Endometrial microvascular endothelial cells (primary cell): Measurements from ENCODE around the gene MPPED2. TPM values are rescaled to one million over a fixed set of nuclear protein-coding genes. Genes with fewer than 3 reads are reported as not detected.

Experiments
- in situ Hi-C: cut with HindIII; loops from 2 replicates; pipeline ENCODE4 v1.10.0; 2017; ENCODE audit warnings: low sequenced_read_pairs, low pct_unique_long_range_greater_than_20kb; ENCODE audit errors: inconsistent ontology term
- total RNA-seq: library from RNA; depleted of rRNA; stranded (reverse); fragments of >200 nt; gene quantifications from one replicate; pipeline ENCODE4 v1.2.3, GENCODE V29; 2015; ENCODE audit errors: inconsistent ontology term

Gene MPPED2
- total RNA-seq, 1 donor from 2014 or later, result not detected

DNA sequence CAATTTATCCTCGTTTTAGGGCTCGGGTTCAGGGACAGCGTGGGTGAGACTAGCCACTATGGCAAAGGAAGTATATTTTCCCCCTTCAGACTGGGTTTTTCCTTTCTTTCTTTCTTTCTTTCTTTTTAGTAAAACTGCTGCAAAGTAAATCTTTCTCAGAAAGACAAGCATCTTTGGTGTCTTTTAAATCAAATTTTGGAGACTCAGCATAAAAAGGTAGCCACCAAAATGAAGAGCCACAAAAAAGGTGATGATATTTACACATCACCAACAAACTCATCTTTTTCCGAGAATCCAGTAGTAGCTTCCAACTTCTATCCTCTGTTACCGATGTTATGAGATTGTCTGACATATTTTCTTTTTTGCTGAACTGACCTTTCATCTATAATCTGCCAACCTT lies 88.6 kb downstream of the MPPED2 start:
- in situ Hi-C loops, result no loop called here

DNA sequence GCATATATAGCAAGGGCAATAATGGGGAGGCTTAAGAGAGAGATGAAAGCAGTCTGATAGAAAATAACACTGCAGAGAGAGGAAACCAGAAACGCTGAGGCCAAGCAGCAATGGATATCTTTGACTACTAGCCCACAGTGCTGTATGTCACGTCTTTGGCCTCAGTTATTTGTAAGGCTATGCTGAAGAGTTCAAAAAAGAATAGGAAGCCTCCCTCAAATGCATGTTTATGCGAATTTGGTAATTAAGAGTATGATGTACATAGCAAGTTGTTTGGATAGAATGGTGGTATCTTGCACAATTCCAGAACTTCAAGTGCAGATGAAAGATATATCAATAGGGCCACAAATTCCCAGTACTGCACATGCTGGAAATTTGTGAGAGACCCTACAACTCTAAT lies 89.2 kb downstream of the MPPED2 start:
- in situ Hi-C loops, result no loop called here

- in situ Hi-C loops, result no loop called here
These were observed 90.7 kb downstream of the MPPED2 start for GRCh38 chr11:30495437-30495836.

DNA sequence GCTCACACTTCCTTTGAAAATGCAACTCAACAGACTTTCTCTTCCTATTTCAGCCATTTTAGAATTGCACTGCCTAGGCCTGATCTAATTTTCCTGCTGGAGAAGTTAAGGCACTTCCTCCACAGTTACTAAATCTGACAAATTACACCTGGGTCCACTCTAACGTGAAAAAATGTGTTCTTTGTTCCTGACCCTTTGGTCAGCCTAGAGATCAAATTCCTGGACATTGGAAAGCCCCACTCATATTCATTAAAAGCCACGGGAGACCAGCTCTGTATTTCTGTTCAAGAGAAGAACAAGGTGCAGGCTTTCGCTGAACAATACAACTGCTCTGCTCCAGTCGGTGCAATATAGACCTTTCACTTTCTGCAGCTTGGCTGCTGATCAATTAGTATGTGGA lies 96.6 kb downstream of the MPPED2 start:
- in situ Hi-C loops, result no loop called here

GRCh38 chr11:30489076-30489475 lies 97.1 kb downstream of the MPPED2 start:
- in situ Hi-C loops, result no loop called here

GRCh38 chr11:30488304-30488998 lies 97.7 kb downstream of the MPPED2 start:
- in situ Hi-C loops, result no loop called here

- in situ Hi-C loops, result no loop called here
These were observed 98.8 kb downstream of the MPPED2 start for GRCh38 chr11:30487200-30487898.

DNA sequence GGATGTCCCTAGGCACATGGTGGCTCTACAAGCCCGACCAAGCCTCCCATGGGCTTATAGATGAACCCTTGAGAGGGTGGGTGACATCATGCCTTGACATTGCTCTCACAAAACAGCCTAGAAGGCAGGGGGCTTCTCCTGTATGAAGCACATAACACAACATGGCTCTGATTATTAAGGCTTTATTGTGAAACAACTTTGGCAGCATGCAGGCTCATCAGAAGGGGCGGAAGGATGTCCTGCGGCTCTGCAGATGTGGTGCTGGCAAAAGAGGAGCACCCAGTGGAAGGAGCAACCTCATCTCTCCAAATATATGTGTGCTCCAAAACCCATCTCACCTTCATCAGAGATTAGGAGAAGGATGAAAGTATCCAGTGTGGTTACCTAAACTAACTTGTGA lies 100.4 kb downstream of the MPPED2 start:
- in situ Hi-C loops, result no loop called here

GRCh38 chr11:30485222-30485621 lies 100.9 kb downstream of the MPPED2 start:
- in situ Hi-C loops, result no loop called here

- in situ Hi-C loops, result no loop called here
These were observed 103.1 kb downstream of the MPPED2 start for GRCh38 chr11:30483056-30483455.

- in situ Hi-C loops, result no loop called here
These were observed 104.4 kb downstream of the MPPED2 start for GRCh38 chr11:30481796-30482195.

DNA sequence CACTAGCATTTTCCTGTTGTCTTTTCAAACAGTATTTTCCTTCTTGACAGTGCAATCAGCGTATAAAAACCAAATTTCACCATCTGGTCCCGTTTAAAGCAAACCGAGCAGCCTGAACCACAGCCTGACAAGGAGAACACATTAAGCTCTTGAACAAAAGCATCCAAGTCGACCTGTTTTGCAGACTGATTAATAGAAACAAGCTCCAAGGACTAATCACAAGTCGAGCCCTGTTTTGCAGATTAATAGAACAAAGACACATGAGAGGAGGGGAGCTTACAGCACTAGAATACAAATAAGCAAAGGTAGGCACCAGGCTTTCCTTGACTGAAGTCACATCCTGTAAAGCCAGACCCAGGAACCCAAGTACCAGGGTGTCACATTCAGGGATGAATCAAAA lies 104.8 kb downstream of the MPPED2 start:
- in situ Hi-C loops, result no loop called here

GRCh38 chr11:30479899-30480298 lies 106.3 kb downstream of the MPPED2 start:
- in situ Hi-C loops, result no loop called here

GRCh38 chr11:30478923-30479322 lies 107.2 kb downstream of the MPPED2 start:
- in situ Hi-C loops, result no loop called here

GRCh38 chr11:30477061-30477460 lies 109.1 kb downstream of the MPPED2 start:
- in situ Hi-C loops, result no loop called here

DNA sequence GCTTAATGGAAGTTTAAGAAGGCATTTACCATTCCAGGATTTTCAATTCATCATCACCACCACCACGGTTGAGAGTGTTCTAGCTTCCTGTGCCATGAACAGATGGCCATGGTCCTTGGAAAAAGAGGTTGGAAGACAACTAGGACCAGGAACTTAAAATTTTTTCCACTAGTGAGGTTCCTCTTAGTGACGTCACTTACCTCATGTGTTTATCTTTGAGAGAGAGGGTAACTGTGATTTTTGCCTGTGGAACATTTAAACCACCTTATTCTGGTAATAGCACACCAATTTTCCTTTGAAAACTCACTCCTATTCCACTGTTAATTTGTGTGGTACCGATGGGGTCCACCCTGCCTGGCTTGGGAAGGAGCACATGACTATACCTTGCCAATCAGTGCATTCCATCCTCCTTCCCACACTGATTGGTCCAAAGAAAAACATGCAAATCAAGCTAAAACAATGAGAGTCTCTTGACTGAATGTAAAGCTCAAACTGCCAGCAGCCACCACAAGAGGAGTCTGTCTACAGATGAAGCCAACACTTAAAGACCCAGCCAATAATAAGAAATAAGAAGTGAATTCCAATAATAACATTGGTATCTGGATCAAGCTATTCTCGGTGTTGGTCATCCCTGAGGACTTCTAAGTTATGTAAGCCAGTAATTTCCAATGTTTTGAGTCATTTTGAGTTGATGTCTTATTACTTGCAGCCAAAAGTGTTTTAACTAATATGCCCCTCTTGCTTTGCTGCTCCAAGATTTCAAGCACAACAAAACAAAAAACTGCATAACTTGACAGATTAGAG lies 111.8 kb downstream of the MPPED2 start:
- in situ Hi-C loops, result no loop called here

DNA sequence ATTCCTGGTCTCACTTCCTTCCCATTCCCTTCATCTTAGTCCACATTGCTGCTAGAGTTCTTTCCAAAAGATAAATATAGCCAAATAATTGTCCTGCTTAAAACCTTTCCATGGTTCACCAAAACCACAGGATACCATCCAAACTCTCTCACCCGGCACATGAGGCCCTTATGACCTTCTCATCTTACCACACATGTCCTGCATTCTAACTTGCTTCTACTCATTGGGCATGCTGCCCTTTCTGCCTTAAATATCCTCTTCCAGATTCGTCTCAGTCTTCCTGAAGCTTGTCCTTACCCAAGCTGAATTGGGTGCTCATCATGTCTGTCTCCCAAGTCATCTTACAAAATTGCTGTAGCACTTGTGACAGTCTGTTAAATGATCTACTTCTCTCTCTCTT lies 114.9 kb downstream of the MPPED2 start:
- in situ Hi-C loops, result no loop called here

- in situ Hi-C loops, result no loop called here
These were observed 117.3 kb downstream of the MPPED2 start for GRCh38 chr11:30468881-30469280.

DNA sequence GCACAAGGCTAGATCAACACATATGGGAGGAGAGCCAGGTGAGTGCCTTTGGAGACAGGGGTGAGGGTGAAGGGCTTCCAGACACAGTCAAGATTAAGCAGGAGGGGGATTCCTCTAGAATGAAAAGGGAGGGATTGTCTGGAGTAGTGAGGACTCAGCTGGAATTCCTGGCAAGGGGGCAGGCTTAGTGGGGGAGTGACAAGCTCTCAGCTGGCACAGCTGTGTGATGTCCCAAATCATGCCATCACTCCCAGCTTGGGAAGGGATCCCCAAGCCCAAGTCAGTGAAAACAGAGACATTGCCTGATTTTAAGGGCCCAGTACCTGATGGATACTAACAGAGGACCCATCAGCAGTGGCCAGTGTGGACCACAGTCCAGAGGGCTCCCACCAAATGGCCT lies 119.0 kb downstream of the MPPED2 start:
- in situ Hi-C loops, result no loop called here

DNA sequence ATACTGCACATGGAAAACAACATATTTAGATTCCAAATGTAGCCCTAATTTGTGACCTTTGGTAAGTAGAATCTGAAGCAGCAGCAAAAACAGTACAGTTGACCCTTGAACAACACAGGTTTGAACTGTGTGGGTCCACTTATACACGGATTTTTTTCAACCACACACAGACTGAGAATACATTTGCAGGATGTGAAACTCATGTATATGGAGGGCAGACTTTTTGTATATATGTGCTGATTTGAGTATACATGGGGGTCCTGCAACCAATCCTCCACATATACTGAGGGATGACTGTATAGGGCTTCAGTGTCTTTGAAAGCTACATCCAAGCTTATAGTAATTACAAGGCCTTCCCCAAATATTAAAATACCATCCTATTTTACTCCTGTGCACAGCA lies 120.5 kb downstream of the MPPED2 start:
- in situ Hi-C loops, result no loop called here
